NCI-H2196 treated with DMSO at 0.1 percent for 48 hours (cell line): ENCODE results near the gene ISM1.
A peak's percentile ranks its signal among the peaks of the same experiment; 100 is the strongest.

Source experiments
- DNase-seq: peaks from one replicate; lab custom pipeline; 2025; ENCODE audit not compliant: unreplicated experiment; lab: John Stamatoyannopoulos, UW

The ISM1 gene

DNA sequence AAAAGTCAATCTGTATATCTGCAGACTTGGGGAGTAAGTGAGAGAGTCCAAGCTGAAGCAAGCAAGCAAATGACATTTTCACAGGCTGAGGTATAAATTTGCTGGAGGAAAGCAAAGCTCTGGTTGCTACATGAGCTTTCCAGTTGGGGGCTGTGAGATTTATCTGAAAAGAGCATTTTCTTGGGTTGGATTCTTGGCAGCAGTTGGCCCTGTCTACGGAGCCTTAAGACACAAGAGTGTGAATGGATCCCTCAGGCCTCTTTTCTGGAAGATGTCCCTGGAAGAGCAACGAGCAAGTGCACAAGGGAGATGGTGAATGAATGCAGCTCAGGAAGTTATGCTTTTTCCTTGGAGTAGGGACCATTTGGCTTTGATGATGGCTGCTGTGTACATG is 30.8 kb downstream of the ISM1 start:
- DNase-seq = no peak

DNA sequence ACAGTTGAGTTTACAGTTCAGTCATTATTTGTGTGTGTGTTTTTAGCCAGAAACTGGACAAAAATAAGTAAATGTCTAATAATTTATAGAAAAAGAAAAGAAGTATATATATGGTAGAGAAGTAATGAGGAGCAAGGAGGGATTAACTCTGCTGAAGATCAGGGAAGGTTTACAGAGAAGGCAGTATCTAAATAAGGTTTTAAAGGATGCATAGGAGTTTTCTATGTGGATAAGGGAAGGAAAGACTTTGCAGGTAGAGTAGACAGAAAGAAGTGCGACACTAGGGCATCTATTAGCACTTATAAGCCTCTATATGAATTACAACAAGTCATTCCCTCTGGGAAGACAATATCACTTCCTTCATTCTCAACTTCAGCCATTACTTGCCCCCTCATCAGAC is 34.3 kb downstream of the ISM1 start:
- no peak for DNase-seq

DNA sequence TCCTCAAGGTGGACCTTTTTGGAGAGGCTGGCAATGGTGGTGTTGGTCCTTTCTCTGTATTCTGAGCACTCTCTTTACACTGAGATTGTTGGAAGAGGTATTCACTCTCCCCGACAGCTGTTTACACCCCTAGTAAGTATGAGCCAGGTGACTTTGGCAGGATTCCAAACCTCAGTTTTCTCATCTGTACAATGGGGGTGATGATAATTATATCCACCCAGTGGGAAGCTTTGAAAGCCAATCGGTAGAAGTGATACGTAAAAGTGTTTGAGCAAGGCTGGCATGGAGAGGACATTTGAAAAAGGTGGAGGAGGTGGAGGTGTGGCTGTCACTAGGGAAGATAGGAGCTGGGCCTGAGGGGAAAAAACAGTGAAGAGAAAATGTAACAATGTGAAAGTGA is 35.5 kb downstream of the ISM1 start:
- no peak for DNase-seq

DNA sequence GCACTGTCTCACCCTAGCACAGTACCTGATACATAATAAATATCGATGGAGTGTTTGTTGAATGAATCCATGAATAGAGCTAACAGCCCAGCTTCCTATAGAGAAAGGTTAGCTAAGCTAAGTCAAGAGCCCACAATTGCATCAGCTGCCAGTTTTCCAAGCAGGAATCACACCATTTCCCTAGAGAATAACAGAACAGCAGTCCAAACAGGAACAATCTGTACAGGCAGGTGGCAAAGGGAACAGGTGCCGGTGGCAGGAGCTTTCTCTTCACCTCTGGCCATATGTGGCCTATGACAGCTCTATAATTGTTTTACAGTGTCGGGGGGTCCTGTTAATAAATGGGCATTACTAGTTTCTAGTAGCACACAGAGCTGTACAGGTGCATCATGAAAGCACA is 38.8 kb downstream of the ISM1 start:
- no peak for DNase-seq

DNA sequence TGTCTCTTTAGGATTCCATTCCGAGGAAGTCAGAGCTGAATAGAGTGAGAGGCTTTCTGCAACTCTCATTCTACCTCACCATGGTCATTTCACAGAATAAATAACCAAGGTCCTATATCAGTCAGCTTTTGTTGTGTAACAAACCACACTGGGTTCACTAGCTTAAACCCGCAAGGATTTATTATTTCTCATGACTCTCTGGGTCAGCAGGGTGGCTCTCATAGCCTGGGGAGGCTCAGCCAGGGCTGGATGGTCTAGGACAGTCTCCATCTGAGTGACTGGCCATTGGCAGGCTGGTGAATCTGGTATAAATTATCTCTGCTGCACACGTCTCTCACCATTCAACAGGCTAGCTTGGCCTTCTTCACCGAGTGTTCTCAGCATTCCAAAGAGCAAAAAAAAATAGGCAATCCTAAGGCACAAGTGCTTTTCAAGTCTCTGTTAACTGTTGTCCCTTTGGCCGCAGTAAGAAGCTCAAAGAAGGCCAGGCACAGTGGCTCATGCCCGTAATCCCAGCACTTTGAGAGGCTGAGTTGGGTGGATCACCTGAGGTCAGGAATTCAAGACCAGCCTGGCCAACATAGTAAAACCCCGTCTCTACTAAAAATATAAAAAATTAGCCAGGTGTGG is 39.7 kb downstream of the ISM1 start:
- DNase-seq = no peak

DNA sequence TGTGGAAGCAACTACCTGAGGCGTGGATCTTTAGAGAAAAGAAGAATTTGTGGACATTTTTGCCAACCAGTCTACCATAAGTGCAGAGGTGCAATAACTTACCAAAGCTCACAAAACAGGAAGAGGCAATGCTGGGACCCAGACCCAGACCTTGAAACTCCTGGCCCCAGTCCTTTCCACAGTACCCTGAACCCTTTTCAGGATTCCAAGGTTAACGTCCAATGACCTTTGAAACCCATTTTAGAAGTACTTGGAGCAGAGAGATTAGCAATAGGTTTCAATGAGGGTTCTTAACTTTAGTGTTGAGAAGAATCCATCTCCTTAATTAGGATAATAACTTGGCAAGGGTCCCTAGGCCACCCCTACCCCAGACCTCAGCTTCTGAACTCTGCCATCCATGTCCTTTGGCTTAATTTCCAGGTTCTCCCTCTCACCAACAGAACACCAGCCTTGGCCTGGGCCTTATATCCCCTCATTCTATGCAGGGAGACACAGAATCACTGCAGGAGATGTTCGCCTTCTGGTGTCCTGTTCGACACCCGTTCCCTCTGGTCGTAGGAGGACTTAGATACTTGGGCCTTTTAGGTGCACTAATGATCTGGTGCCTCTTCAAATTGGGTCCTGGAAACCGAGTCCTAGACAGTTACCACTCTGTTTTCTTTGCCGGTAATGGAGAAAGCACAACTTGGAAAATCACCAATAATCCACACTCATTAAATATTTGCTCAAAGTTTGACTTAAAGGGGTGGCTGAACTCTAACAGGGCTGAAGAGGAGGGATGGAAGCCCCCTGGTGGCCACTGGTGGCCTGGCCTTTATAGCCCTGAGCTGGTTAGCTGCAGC is 40.6 kb downstream of the ISM1 start:
- DNase-seq = peak; percentile 8

DNA sequence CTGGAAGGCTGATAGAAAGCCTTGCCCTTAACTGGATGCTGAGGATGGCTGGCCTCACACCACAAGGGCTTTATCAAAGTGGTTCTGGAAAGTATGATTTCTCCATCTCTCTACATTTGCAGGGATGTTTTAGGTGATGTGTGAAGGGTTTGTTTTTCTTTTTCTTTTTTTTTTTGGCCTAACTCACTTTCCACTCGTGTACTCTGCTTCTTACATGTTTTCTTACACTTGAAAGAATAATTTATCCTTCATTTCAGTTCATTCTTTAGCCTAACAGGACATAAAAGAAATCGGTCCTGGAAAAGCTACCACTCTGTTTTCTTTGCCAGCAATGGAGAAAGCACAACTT is 41.2 kb downstream of the ISM1 start:
- DNase-seq = no peak

DNA sequence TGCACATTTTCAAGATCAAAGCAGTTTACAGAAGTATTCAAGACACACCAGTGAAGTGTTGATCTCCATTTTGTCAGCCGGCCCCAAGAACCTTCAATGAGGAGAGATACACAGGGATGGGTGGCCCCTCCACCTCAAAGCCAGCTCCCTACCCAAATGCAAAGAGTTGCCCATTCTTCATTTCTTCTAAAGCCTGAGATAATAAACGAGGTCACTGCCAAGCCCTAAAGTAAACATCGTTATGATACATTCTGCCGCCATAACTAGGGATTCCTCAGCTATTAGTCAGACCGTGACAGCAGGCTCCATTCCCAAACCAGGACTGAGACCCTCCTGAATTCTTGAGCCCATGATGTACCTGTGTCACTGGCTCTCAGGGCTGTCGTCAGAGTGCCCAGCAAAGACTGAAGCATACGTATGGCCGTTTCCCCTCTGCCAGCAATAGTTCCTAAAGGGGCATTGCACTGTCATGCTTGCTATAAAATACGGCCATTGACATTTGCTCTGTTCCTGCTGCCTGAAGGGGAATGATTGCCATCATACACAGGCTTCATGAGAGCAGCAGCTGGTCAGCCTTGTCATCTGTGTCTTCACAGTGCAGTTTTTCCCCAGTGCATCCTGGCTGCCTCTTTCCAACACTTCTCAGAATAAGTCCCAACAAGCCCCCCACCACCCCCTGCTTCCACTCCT is 41.7 kb downstream of the ISM1 start:
- DNase-seq = no peak

DNA sequence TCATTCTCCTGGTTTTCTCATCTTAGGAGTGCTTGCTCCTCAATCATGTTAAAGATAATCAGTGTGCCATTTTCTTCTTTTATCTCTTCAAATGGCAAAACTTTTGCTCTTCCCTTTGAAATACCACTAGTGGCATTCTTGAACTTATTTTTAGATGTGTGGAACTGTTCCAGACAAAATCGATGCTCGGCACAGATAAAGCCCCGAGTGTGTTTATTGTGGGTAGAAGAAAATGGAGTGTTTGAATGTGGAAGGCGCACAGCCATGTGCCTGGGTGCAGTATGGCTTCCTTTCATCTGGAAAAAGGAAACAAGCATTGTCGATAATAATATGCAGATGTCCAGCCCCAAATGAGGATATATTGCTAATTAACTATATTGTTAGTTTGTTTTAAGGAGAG is 42.4 kb downstream of the ISM1 start:
- no peak for DNase-seq

DNA sequence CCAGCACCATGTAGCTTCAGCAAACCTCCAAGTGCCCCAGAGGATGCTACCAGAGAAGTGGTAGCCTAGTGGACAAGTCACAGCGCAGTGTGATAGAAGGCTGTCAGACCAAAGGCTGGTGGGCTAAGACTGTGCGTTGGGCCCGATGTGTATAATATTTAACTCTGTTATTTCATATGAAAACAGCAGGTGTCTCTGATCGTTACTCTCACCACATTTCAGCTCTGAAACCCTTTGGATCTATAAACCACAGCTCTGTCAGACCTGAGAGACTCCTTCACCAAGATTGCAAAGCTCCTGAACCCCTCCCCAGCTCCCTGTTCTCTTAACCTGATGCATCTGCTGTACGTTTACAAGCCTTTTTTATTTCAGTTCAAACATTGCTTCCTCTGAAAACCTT is 43.8 kb downstream of the ISM1 start:
- DNase-seq = no peak

DNA sequence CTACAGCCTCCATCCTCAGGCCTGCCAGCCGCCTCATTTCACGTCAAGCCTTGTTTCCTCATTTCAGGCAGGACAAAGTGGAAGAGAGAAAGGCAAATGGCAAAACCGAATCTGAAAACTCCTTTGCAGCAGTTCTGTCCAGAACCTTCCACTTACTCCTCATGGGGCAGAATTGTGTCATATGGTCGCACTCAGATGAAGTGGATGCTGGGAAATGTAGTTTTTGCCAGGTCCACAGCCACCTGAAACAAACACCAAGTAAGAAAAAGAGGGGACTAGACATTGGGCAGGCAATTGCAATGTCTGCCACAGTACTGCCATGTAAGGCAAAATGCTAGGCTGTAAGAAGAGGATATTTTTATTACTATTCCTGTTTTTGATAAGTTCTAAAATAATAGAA is 44.9 kb downstream of the ISM1 start:
- DNase-seq = no peak

DNA sequence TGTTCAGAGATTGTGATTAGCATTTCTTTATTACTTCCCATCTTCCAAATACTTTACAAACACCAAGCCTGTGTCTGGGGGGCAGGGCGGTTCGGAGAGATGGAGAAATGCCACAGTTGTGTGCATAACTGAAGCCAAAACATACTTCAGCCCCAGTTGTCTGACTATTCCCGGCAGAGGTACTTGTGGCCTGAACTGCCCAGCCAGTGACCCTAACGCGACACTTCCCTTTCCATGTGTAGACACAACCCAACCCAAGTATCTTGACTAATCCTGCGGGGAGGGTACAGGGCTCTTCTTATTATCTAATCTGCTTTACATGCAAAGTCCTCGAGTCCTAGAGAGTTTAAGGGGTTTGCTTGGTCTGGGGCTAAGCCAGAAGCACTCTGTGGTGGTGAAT is 46.2 kb downstream of the ISM1 start:
- DNase-seq = no peak

DNA sequence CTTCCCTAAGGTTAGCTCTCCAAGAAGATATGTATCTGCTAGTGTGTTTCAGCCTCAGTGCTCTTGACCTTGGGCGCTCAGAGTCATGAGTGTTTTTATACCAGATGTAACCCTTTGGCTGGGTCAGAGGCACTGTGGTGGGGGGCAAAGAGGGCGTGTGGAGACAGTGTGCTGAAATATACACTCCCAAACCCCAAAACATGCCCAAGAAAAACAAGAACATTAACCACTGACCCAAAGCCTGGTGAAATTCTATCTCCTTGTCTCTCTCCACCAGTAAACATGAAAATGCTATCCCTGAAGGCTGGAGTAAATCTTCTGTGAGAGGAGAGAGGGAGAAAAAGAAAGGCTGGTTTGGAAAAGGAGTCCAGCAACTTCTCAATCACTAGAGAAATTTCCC is 47.9 kb downstream of the ISM1 start:
- no peak for DNase-seq

DNA sequence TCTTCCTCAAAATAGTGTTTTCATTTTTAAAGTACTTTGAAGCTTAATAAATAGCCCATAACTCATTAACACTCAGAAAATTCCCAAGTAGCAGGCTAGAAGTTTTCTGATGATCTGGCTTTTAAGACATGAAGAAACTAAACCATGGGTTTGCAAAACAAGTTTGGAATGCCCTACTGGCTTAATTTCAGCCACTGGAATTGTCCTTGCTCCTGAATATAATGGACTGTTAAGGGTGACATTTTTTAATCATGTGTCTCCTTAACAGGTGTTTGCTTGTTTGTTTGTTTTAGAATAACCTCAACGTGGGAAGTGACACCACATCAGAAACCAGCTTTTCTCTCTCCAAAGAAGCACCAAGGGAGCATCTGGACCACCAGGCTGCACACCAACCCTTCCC is 49.1 kb downstream of the ISM1 start:
- no peak for DNase-seq

DNA sequence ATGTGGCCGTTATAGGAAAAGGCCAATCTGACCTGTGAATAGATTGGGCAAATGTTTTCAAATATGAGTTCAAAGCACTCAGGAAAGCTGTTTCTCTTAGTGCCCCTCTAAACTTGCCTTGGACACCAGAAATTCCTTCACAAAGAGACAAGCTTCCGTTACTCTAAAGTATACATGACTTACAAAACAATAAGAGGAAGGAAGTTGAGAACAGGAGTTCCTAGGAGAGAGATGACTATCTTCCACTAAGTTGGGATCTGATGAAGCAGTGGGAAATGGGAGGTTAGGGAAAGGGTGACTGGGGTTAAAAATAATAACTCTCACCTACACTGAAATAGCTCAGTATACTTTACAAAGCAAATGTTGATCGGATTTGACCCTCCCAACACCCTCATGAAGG is 50.0 kb downstream of the ISM1 start:
- no peak for DNase-seq

DNA sequence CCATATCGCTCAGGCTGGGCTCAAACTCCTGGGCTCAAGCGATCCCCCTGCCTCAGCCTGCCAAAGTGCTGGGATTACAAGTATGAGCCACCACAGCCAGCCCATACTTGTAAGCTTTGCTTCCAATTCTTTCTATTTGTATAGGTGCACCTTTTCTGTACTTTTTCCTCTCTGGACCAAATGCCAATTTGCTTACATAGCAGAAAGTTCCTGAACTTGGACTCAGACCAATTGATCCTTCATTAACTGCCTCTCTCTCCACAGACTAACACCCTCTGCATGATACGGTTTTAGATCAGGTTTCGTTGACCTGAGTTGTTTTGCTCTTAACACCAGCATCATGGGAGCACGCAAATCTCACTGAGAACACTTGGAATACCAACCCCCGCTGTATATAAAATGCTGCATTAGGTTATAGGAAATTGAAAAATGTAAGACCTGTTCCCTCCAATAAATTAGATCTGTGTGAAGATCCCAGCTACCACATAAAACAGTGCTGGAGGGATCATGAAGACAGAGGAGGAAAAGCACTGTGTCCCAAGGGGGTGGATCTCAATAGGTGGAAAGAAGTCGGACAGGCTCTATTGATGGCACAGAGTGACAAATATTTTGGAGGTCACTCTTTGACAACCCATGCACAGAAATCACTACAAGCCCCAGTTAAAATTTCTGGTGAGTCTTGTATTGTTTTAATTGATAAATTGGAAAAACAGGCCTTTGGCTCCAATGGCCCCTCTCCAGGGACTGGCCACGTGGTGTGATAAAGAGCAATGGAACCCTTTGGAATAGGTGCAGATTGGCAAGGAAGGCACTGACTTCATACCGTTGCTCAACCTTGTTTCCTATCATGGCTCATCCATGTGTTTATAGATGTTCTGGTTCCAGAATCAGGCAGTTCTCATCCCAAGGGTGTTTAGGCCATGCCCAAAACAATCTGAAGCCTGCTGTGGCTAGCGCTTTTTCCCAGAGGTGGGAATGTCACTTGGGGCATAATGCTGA is 51.2 kb downstream of the ISM1 start:
- no peak for DNase-seq

DNA sequence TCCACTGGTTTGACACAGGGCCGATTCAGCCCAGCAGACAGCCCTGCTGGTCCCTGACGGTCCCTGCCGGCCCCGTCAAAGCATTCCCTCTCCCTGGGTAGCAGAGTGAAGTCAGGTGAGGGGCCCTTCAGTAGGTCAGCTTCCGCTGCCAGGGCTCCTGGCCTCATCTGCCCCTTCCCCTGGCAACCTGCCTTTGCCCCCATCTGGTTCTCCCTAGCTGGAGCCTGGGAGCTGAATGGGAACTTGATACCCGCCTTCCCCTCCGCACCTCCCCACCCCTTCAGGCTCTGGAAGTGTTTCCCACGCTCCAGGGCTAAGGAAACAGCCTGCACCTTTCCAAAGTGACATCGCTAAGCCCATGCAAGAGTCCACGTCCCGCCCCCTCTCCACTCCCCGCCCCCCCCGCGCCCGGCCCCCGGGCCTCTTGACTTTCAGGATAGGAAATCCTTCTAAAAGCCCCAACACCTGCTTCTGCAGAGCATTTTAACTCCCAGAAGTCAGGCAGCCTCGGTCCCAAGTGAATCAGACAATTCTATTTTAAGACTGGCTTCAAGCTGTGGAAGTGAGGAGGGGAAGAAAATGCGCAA is 53.3 kb downstream of the ISM1 start:
- DNase-seq = no peak

DNA sequence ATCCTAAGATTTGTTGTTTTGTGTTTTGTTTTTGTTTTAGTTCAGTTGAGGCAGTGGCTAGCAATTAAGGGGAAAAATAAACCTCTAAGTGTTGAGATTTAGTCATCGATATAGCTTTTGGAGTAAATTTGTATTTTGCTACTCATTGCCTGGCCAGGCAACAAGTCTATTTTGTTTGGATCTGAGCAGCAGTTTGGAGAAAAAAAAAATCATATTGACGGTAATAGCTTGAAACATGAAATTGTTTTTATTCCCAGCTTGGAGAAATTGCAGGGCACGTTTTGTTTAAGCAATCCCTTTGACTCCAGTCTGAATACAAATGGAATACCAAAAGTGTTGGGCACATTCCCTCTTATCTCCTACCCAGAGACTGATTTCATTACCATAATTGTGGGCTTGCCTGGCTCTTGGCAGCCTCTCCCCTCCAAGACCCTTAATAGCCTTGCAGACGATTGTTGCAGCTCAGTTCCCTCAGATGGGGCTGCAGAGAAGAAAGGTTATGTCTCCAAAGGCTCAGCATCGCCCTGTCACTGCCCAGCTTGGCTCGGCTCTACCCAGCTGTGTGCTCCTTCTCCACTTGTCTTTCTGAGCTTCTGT is 56.0 kb downstream of the ISM1 start:
- no peak for DNase-seq

DNA sequence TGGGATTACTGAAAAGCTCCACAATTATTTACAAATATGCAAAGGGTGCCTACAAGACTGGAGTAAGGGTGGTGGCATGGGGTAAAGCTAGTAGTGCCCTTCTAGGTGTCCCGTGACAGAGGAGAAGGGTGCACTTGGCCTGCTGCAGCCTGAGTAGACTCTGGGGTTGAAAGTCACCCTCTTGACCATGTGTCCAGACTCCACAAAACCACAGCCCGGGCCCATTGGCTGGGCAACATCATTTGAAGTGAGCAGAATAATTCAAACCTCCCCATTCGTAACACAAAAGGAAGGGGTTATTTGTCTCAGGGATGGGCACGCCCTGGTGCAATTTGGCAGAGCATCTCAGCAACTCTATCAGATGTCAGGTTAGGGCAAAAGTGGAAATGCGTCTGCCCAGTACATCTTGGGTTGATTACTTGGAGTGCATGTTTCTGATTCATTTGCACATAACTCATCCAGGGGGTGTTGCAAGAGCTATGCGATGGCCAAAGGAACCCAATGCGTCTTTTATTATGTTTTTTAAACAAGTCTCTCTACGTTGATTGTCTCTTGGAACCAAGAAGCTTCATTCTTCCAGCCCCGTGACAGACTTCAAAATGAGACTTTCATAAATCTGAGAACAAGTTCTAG is 56.7 kb downstream of the ISM1 start:
- no peak for DNase-seq
